Measurements from ENCODE around the gene CAPZA2.
A peak's percentile ranks its signal among the peaks of the same experiment; 100 is the strongest.

Gene CAPZA2

DNA sequence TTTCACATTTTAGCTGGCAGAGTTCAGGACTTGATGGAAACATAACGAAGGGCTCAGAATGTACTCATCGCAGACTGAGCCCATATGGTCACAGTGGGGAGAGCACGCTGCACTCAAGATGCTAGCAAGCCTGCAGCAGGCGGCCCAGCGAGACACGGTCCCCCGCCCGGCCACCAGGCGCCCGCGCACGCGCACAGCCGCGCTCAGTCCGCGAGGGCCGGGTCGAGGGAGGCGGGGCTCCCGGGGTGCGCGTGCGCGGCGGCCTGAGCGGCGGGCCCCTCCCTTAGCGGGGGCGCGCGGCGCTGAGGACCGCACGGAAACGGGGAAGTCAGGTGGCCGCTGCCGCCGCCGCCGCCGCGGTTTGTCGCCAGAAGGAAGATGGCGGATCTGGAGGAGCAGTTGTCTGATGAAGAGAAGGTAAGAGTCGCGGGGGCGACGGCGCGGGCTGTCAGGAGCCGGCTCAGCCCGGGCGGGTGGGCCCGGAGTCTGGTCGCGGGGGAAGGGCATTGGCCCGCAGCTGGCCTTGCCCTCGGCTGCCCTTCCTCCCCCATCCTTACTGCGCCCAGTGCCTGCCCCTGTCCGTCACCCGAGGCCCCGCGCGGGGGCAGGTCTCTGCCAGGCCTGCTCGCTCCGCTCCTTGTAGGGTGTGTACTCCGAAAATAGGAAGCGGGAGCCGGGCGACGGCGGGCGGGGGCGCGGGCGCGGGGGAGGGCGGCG lies at the start of gene CAPZA2 (continued):
- TF ChIP-seq, protein P1, sequence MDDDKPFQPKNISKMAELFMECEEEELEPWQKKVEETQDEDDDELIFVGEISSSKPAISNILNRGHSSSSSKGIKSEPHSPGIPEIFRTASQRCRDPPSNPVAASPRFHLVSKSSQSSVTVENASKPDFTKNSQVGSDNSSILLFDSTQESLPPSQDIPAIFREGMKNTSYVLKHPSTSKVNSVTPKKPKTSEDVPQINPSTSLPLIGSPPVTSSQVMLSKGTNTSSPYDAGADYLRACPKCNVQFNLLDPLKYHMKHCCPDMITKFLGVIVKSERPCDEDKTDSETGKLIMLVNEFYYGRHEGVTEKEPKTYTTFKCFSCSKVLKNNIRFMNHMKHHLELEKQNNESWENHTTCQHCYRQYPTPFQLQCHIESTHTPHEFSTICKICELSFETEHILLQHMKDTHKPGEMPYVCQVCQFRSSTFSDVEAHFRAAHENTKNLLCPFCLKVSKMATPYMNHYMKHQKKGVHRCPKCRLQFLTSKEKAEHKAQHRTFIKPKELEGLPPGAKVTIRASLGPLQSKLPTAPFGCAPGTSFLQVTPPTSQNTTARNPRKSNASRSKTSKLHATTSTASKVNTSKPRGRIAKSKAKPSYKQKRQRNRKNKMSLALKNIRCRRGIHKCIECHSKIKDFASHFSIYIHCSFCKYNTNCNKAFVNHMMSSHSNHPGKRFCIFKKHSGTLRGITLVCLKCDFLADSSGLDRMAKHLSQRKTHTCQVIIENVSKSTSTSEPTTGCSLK (tag by site-specific recombination; IDR thresholded peaks at IDR 0.05), result no peak
- TF ChIP-seq ZNF518A (tag by site-specific recombination; conservative IDR thresholded peaks at IDR 0.05; ENCODE audit: low read depth) (no peak), KLF1 (tag by site-specific recombination; IDR thresholded peaks at IDR 0.05) (peak; percentile 58), ZNF660 (tag by site-specific recombination; IDR thresholded peaks at IDR 0.05) (peak; percentile 87), ZNF24 (tag by site-specific recombination; IDR thresholded peaks at IDR 0.05) (0 out of 2 replicates have a peak, but pooled peaks have one; percentile 48), ZNF292 (tag by site-specific recombination; IDR thresholded peaks at IDR 0.05; ENCODE audit: borderline replicate concordance, low read depth) (no peak), PRDM1 (tag by site-specific recombination; IDR thresholded peaks at IDR 0.05) (no peak), EGR2 (tag by site-specific recombination; IDR thresholded peaks at IDR 0.05; ENCODE audit: low read depth) (peak; percentile 88), ZNF501 (tag by site-specific recombination; IDR thresholded peaks at IDR 0.05) (no peak), ZNF776 (tag by site-specific recombination; IDR thresholded peaks at IDR 0.05; ENCODE audit: borderline replicate concordance) (no peak), ZBTB1 (tag by site-specific recombination; IDR thresholded peaks at IDR 0.05) (no peak), ZNF792 (tag by site-specific recombination; IDR thresholded peaks at IDR 0.05) (no peak), ZNF624 (tag by site-specific recombination; IDR thresholded peaks at IDR 0.05) (no peak), YY2 (tag by site-specific recombination; IDR thresholded peaks at IDR 0.05) (peak; percentile 85), ZNF335 (tag by site-specific recombination; conservative IDR thresholded peaks at IDR 0.05) (peak; percentile 99), ZNF433 (tag by site-specific recombination; IDR thresholded peaks at IDR 0.05; ENCODE audit: low read depth) (no peak), ZNF48 (tag by site-specific recombination; IDR thresholded peaks at IDR 0.05) (no peak), ZNF747 (tag by site-specific recombination; IDR thresholded peaks at IDR 0.05) (no peak), ZNF239 (tag by site-specific recombination; IDR thresholded peaks at IDR 0.05) (no peak), KLF7 (tag by site-specific recombination; IDR thresholded peaks at IDR 0.05; ENCODE audit: borderline replicate concordance) (peak; percentile 45; the same call in 1 of the 2 replicates), ZBTB26 (tag by site-specific recombination; optimal IDR thresholded peaks at IDR 0.05) (peak; percentile 92), ZNF266 (tag by site-specific recombination; IDR thresholded peaks at IDR 0.05; ENCODE audit: low read depth) (no peak), ZNF610 (tag by site-specific recombination; IDR thresholded peaks at IDR 0.05; ENCODE audit: borderline replicate concordance) (no peak), ZNF23 (tag by site-specific recombination; IDR thresholded peaks at IDR 0.05; ENCODE audit: borderline replicate concordance) (no peak), REST (tag by site-specific recombination; IDR thresholded peaks at IDR 0.05) (no peak; the same call in 1 of the 2 replicates), ZNF561 (tag by site-specific recombination; IDR thresholded peaks at IDR 0.05; ENCODE audit: borderline replicate concordance) (peak; percentile 49; the same call in 1 of the 2 replicates)
- TF ChIP-seq, protein P2, sequence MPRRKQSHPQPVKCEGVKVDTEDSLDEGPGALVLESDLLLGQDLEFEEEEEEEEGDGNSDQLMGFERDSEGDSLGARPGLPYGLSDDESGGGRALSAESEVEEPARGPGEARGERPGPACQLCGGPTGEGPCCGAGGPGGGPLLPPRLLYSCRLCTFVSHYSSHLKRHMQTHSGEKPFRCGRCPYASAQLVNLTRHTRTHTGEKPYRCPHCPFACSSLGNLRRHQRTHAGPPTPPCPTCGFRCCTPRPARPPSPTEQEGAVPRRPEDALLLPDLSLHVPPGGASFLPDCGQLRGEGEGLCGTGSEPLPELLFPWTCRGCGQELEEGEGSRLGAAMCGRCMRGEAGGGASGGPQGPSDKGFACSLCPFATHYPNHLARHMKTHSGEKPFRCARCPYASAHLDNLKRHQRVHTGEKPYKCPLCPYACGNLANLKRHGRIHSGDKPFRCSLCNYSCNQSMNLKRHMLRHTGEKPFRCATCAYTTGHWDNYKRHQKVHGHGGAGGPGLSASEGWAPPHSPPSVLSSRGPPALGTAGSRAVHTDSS (tag by site-specific recombination; IDR thresholded peaks at IDR 0.05), result 0 out of 2 replicates have a peak, but pooled peaks have one; percentile 14

Data from HEK293 (cell line).